SK-N-SH treated with all-trans-retinoic acid at 6 μM for 48 hours (cell line): ENCODE measurements around the gene PDGFRB.

Source experiments
- ATAC-seq: fragments of 200-7000 bp; cut with Tn5 transposase; 3 replicates; pipeline ENCODE4 v1.9.1; 2020; ENCODE audit warnings: mild to moderate bottlenecking, moderate library complexity
- ARNTL ChIP-seq: fragments of 450-650 bp; formaldehyde crosslinking; IDR thresholded peaks from 2 replicates; pipeline ENCODE4 v1.5.0; 2020; ENCODE audit warnings: low read depth, mild to moderate bottlenecking, moderate library complexity, borderline replicate concordance
- BACH2 ChIP-seq: fragments of 250-450 bp; sonication (Bioruptor Pico); IDR thresholded peaks from 2 replicates; pipeline ENCODE4 v1.9.0; 2021; ENCODE audit warnings: mild to moderate bottlenecking, borderline replicate concordance
- CSDC2 ChIP-seq: fragments of 250-450 bp; sonication (Bioruptor Pico); IDR thresholded peaks from 2 replicates; pipeline ENCODE4 v1.5.0; 2020; ENCODE audit warnings: mild to moderate bottlenecking, moderate library complexity
- CSRNP3 ChIP-seq: fragments of 250-450 bp; sonication (Bioruptor Pico); IDR thresholded peaks from 2 replicates; pipeline ENCODE4 v1.5.1; 2021; ENCODE audit warnings: mild to moderate bottlenecking, moderate library complexity
- ESRRG ChIP-seq: fragments of 250-450 bp; sonication (Bioruptor Pico); IDR thresholded peaks from 2 replicates; pipeline ENCODE4 v1.6.1; 2021; ENCODE audit warnings: mild to moderate bottlenecking
- GLIS3 ChIP-seq: fragments of 250-450 bp; sonication (Bioruptor Pico); IDR thresholded peaks from 2 replicates; pipeline ENCODE4 v1.5.0; 2020; ENCODE audit warnings: mild to moderate bottlenecking, moderate library complexity
- ISL1 ChIP-seq: fragments of 250-450 bp; sonication (Bioruptor Pico); IDR thresholded peaks from 2 replicates; pipeline ENCODE4 v2.1.2; 2022; ENCODE audit warnings: mild to moderate bottlenecking, moderate library complexity
- PPARA ChIP-seq: fragments of 250-450 bp; sonication (Bioruptor Pico); IDR thresholded peaks from 2 replicates; pipeline ENCODE4 v1.5.0; 2020; ENCODE audit warnings: mild to moderate bottlenecking, borderline replicate concordance
- SNAI2 ChIP-seq: fragments of 250-450 bp; sonication (Bioruptor Pico); IDR thresholded peaks from 2 replicates; pipeline ENCODE4 v1.5.0; 2020; ENCODE audit warnings: mild to moderate bottlenecking, moderate library complexity
- TCF4 ChIP-seq: fragments of 250-450 bp; sonication (Bioruptor Pico); IDR thresholded peaks from 2 replicates; pipeline ENCODE4 v1.8.0; 2021; ENCODE audit warnings: mild to moderate bottlenecking, moderate library complexity, borderline replicate concordance
- TOX ChIP-seq: fragments of 250-450 bp; sonication (Bioruptor Pico); IDR thresholded peaks from 2 replicates; pipeline ENCODE4 v1.8.0; 2021; ENCODE audit warnings: mild to moderate bottlenecking, moderate library complexity, borderline replicate concordance
- TSHZ2 ChIP-seq: fragments of 250-450 bp; sonication (Bioruptor Pico); IDR thresholded peaks from 2 replicates; pipeline ENCODE4 v1.5.0; 2020; ENCODE audit warnings: mild to moderate bottlenecking, moderate library complexity
- ZC3H10 ChIP-seq: fragments of 250-450 bp; sonication (Bioruptor Pico); IDR thresholded peaks from 2 replicates; pipeline ENCODE4 v1.5.1; 2021; ENCODE audit warnings: mild to moderate bottlenecking, moderate library complexity
- ZFP30 ChIP-seq: fragments of 450-650 bp; formaldehyde crosslinking; IDR thresholded peaks from 2 replicates; pipeline ENCODE4 v1.5.0; 2022; ENCODE audit warnings: mild to moderate bottlenecking, moderate library complexity
- ZNF565 ChIP-seq: fragments of 450-650 bp; formaldehyde crosslinking; conservative IDR thresholded peaks from 2 replicates; pipeline ENCODE4 v1.5.0; 2020; ENCODE audit warnings: low read depth, mild to moderate bottlenecking, moderate library complexity
- ZNF70 ChIP-seq: fragments of 450-650 bp; formaldehyde crosslinking; IDR thresholded peaks from 2 replicates; pipeline ENCODE4 v1.5.0; 2020; ENCODE audit warnings: mild to moderate bottlenecking, moderate library complexity
- TF ChIP-seq, protein P1 (sequence below): fragments of 250-450 bp; sonication (Bioruptor Pico); IDR thresholded peaks from 2 replicates; pipeline ENCODE4 v1.8.0; 2020; ENCODE audit warnings: mild to moderate bottlenecking, moderate library complexity, borderline replicate concordance
- TF ChIP-seq, protein P2 (sequence below): fragments of 250-450 bp; sonication (Bioruptor Pico); IDR thresholded peaks from 2 replicates; pipeline ENCODE4 v1.5.1; 2020; ENCODE audit warnings: low read depth, mild to moderate bottlenecking, moderate library complexity

The PDGFRB gene

DNA sequence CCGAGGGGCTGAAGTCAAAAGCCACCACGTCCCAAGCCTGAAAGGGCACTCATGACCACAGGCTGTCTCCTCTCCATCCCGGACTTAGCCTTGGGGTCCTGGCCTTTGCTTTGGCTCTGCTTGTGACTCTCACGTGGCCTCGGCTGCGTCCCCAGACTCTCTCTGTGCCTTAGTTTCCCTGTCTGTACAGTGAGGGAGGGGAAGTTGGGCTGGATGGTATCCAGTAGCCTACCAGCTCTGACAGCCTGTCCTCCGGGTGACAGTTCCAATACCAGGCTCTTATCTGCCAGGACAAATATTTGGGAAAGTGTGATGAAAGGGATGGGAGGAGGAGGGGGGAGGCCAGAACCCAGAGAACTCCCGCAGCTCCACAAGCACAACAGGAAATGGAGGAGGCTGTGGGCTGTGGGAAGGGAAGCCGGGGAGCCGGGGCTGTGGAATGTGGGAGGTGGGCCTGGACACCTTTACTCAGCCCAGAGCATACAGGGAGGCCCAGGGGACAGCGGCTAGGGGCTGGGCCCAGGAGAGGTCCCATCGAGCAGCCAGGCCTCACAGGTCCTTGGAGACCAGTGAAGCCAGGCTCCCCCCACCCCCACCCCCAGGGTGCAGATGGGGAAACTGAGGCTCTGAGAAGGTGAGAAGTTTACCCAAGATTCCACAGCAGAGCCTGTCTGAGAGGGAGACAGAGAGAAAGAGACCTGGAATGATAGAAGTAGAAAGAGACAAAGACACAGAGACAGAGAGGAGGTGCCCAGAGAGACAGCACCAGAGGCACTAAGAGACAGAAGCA, 18.3 kb downstream of the PDGFRB start:
- no peak for ATAC-seq
- TF ChIP-seq ZNF565 (CRISPR knock-in tag), result no peak
- no peak for TF ChIP-seq TOX (CRISPR knock-in tag)
- no peak for TF ChIP-seq SNAI2 (CRISPR knock-in tag)
- no peak for TF ChIP-seq ZFP30 (CRISPR knock-in tag)
- TF ChIP-seq, all 23 proteins: peak for 0

DNA sequence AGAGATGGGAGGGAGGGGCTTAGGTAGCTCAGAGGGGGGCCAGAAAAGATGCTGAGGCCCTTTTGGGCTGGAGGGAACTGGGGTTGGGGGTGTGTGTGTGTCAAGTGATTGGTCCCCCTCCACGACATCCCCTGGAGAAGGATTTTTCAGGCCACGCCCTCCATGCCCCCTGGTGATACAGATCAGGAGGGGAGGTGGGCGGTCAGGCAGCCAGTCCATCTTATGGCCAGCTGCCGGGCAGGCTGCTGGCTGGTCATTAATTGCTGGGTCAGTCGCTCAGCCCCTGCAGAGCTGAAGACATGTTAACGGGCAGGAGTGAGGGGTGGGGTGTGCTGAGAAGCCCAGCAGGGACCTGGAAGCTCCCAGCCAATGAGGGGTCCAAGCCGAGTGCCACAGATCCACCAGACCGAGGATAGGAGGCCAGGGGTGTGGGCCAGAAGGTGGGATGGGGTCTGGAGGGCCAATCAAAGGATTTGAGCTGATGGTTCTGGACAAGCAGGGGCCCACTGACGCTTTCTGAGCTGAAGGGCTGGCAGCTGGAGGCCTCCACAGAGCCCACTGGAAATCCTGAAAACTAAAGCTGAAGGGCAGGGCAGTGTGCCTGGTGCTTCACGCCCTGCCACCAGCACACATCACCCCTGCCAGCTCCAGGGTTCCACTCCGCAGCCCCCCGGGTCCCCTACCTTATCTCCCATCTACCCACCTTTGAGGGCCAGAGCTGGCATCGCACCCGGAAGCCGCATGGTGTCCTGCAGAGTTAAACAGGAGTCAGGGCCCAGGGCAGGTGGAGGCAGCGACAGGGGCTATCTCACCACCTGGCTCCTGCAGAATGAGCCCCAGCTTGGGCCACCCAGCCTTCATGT, 19.1 kb downstream of the PDGFRB start:
- TF ChIP-seq TSHZ2, result no peak
- no peak for TF ChIP-seq ZNF565 (CRISPR knock-in tag)
- TF ChIP-seq ARNTL (CRISPR knock-in tag), result no peak
- no peak for TF ChIP-seq ISL1 (CRISPR knock-in tag)
- ATAC-seq, result no peak

DNA sequence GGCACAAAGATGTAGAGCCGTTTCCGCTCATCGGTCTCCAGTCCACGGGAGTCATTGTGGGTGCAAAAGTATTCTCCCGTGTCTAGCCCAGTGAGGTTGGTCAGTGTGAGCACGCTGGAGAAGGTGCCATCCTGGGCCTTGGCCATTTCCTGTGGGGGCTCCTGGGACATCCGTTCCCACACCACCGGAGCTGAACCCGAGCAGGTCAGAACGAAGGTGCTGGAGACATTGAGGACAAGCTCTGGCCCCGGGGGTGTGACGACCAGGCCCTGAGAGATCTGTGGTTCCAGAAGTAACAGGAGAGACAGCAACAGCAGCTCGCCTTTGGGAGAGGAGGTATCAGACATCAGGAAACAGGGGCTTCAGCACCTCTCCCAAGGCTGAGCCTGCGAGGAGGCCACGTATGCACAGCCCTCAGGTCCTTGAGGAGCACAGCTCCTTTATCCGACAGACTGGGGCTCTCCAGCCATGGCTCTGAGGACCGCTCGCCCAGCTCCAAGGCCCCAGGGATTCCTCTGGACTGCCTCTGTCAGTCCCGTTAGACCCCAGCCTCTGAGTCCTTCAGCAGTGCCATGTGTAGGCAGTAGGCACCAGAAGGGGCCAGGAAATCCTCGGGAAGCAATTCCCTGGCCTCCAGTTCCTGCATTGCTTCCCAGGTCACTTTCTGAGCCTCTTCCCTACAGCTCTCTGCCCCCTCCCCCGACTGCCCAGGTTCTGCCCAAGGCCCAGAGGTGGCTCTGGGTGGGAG, 19.9 kb downstream of the PDGFRB start:
- no peak for ATAC-seq
- TF ChIP-seq SNAI2 (CRISPR knock-in tag), result no peak
- no peak for TF ChIP-seq CSRNP3 (CRISPR knock-in tag)
- TF ChIP-seq ZC3H10 (CRISPR knock-in tag), result no peak
- TF ChIP-seq ZNF565 (CRISPR knock-in tag), result no peak
- no peak for TF ChIP-seq GLIS3 (CRISPR knock-in tag)
- TF ChIP-seq TSHZ2, result no peak
- TF ChIP-seq TCF4 (CRISPR knock-in tag), result no peak
- no peak for TF ChIP-seq ESRRG (CRISPR knock-in tag)
- TF ChIP-seq, all 23 proteins: peak for 0

- ATAC-seq, result no peak
- TF ChIP-seq, protein P1, sequence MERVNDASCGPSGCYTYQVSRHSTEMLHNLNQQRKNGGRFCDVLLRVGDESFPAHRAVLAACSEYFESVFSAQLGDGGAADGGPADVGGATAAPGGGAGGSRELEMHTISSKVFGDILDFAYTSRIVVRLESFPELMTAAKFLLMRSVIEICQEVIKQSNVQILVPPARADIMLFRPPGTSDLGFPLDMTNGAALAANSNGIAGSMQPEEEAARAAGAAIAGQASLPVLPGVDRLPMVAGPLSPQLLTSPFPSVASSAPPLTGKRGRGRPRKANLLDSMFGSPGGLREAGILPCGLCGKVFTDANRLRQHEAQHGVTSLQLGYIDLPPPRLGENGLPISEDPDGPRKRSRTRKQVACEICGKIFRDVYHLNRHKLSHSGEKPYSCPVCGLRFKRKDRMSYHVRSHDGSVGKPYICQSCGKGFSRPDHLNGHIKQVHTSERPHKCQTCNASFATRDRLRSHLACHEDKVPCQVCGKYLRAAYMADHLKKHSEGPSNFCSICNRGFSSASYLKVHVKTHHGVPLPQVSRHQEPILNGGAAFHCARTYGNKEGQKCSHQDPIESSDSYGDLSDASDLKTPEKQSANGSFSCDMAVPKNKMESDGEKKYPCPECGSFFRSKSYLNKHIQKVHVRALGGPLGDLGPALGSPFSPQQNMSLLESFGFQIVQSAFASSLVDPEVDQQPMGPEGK, result no peak
- no peak for TF ChIP-seq BACH2 (CRISPR knock-in tag)
- TF ChIP-seq TSHZ2, result no peak
- TF ChIP-seq PPARA, result no peak
- no peak for TF ChIP-seq ZC3H10 (CRISPR knock-in tag)
- TF ChIP-seq, protein P2, sequence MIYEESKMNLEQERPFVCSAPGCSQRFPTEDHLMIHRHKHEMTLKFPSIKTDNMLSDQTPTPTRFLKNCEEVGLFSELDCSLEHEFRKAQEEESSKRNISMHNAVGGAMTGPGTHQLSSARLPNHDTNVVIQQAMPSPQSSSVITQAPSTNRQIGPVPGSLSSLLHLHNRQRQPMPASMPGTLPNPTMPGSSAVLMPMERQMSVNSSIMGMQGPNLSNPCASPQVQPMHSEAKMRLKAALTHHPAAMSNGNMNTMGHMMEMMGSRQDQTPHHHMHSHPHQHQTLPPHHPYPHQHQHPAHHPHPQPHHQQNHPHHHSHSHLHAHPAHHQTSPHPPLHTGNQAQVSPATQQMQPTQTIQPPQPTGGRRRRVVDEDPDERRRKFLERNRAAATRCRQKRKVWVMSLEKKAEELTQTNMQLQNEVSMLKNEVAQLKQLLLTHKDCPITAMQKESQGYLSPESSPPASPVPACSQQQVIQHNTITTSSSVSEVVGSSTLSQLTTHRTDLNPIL (CRISPR knock-in tag), result no peak
- TF ChIP-seq CSDC2 (CRISPR knock-in tag), result no peak
- TF ChIP-seq GLIS3 (CRISPR knock-in tag), result no peak
- TF ChIP-seq ZNF70 (CRISPR knock-in tag), result no peak
- TF ChIP-seq ZNF565 (CRISPR knock-in tag), result no peak
Observed at GRCh38 chr5:150134198-150134588, 21.5 kb downstream of the PDGFRB start.
